Caco-2 (cell line): ENCODE measurements around the gene PRC1. TPM values are rescaled to one million over a fixed set of nuclear protein-coding genes. Genes with fewer than 3 reads are reported as not detected.

Experiments
- BruUV-seq: library from RNA; stranded (reverse); fragments of 400-500 nt; replicated peaks from 2 replicates; lab custom pipeline; 2021; lab: Mats Ljungman, UMichigan
- CTCF ChIA-PET: fragments of 300-600 bp; sonication (Branson Sonifier 250); formaldehyde crosslinking; loops from one replicate; lab custom pipeline; 2022; ENCODE audit warnings: antibody characterized with exemption; lab: Charles Lee
- POLR2A ChIA-PET: fragments of 300-600 bp; sonication (Branson Sonifier 250); formaldehyde crosslinking; loops from one replicate; lab custom pipeline; 2022; ENCODE audit warnings: antibody characterized with exemption; lab: Charles Lee
- DNase-seq, 2 experiments: peaks; one replicate each; pipeline versions ENCODE4 v3.0.0 to v3.0.0-alpha.2; 2020 to 2022
- H3K27me3 ChIP-seq: replicated peaks from 2 replicates; pipeline ENCODE4 v1.6.0; 2011; ENCODE audit warnings: low read length; ENCODE audit not compliant: control insufficient read depth, insufficient read depth
- H3K36me3 ChIP-seq: 2 replicates; pipeline ENCODE4 v1.5.1; 2011; ENCODE audit warnings: low read length; ENCODE audit not compliant: control insufficient read depth, insufficient read depth
- H3K4me1 ChIP-seq: fragments of 250-450 bp; sonication (Bioruptor Pico); 2 replicates; pipeline ENCODE4 v1.5.1; 2020; ENCODE audit warnings: mild to moderate bottlenecking
- H3K4me3 ChIP-seq: 2 replicates; pipeline ENCODE4 v1.5.1; 2011; ENCODE audit warnings: low read depth, mild to moderate bottlenecking, control low read depth, low read length
- H3K9me3 ChIP-seq: fragments of 250-450 bp; sonication (Bioruptor Pico); 2 replicates; pipeline ENCODE4 v1.5.1; 2020; ENCODE audit warnings: mild to moderate bottlenecking, moderate library complexity
- H3K27ac Mint-ChIP-seq: one replicate; pipeline ENCODE4 v1.8.0; 2022; ENCODE audit warnings: mixed read lengths; ENCODE audit not compliant: unreplicated experiment
- H3K27me3 Mint-ChIP-seq: one replicate; pipeline ENCODE4 v1.8.0; 2022; ENCODE audit warnings: mixed read lengths; ENCODE audit not compliant: insufficient read depth, unreplicated experiment
- H3K36me3 Mint-ChIP-seq: one replicate; pipeline ENCODE4 v1.8.0; 2022; ENCODE audit warnings: mild to moderate bottlenecking, mixed read lengths; ENCODE audit not compliant: insufficient read depth, unreplicated experiment
- H3K4me1 Mint-ChIP-seq: one replicate; pipeline ENCODE4 v1.8.0; 2022; ENCODE audit warnings: low read depth, mixed read lengths; ENCODE audit not compliant: unreplicated experiment
- H3K4me3 Mint-ChIP-seq: one replicate; pipeline ENCODE4 v1.8.0; 2022; ENCODE audit warnings: mild to moderate bottlenecking, moderate library complexity, mixed read lengths; ENCODE audit not compliant: unreplicated experiment
- H3K9me3 Mint-ChIP-seq: one replicate; pipeline ENCODE4 v1.8.0; 2022; ENCODE audit warnings: mixed read lengths; ENCODE audit not compliant: unreplicated experiment
- CTCF ChIP-seq, 2 experiments: fragments of 200-600 bp in 1 of 2; IDR thresholded peaks; 1 replicate in 1 of 2; 2 replicates in 1 of 2; pipeline versions ENCODE4 v1.5.1 to v1.8.0; 2011 to 2022; ENCODE audit warnings: antibody characterized with exemption in 1 of 2, control low read depth in 1 of 2, inconsistent platforms in 1 of 2, low read depth in 1 of 2, low read length in 1 of 2, mild to moderate bottlenecking in 1 of 2, moderate library complexity in 1 of 2; ENCODE audit not compliant: insufficient read depth in 1 of 2, severe bottlenecking in 1 of 2, unreplicated experiment in 1 of 2
- intact Hi-C: fragments of 100-400 bp; cut with micrococcal nuclease; formaldehyde crosslinking; loops from one replicate; pipeline ENCODE4 v1.10.0; 2022; ENCODE audit not compliant: unreplicated experiment
- total RNA-seq: library from RNA; stranded (reverse); gene quantifications from 2 replicates; pipeline ENCODE4 v1.2.3, GENCODE V29; 2022

Gene PRC1
- total RNA-seq, 1 experiment from 2014 or later = 145 TPM

GRCh38 chr15:90957031-90957790 is 37.1 kb downstream of the PRC1 start:
- peaks cover 58% of the 10 kb centered on the region for H3K36me3 Mint-ChIP-seq
- POLR2A ChIA-PET = no interaction called here

GRCh38 chr15:90956274-90957030 is 37.9 kb downstream of the PRC1 start:
- H3K36me3 ChIP-seq = peaks cover 1% of the 10 kb centered on the region
- H3K27me3 ChIP-seq = no peaks in the 10 kb centered on the region
- peaks cover 16% of the 10 kb centered on the region for H3K4me1 Mint-ChIP-seq
- ChIA-PET POLR2A (interaction anchor here (0.5 to 0.7 kb wide), 2 partner anchors 12 to 38 kb away, joined by 4 read pairs; partner anchors contain the start of gene PRC1), CTCF (interaction anchor here (0.6 to 2.5 kb wide), 2 partner anchors 25 to 93 kb away, joined by 3 to 12 read pairs; partner anchors contain the start of gene HDDC3)
- peaks cover 4% of the 10 kb centered on the region for H3K4me1 ChIP-seq
- no peak for DNase-seq
- no peaks in the 10 kb centered on the region for H3K27me3 Mint-ChIP-seq
- H3K9me3 ChIP-seq = no peaks in the 10 kb centered on the region
- no peak for TF ChIP-seq CTCF (IDR thresholded peaks at IDR 0.05; ENCODE audit: insufficient read depth in 1 of 2, low read depth in 1 of 2, low read length in 1 of 2, severe bottlenecking in 1 of 2, unreplicated experiment in 1 of 2)
- peak overlapping the region; percentile 87 for H3K27ac Mint-ChIP-seq
- H3K4me3 ChIP-seq = peak overlapping the region; percentile 99
- intact Hi-C loops = loop anchor here (5.0 kb wide), 1 partner anchor 36 kb away; the partner anchor contains the start of gene PRC1
- BruUV-seq = no TSS peak
- peaks cover 60% of the 10 kb centered on the region for H3K36me3 Mint-ChIP-seq
- peak overlapping the region; percentile 76 for H3K4me3 Mint-ChIP-seq
- H3K9me3 Mint-ChIP-seq = no peaks in the 10 kb centered on the region

More at GRCh38 chr15:90957031-90957790, 37.1 kb downstream of the PRC1 start:
- H3K9me3 ChIP-seq = no peaks in the 10 kb centered on the region
- intact Hi-C loops = loop anchor here (5.0 kb wide), 1 partner anchor 35 kb away; the partner anchor contains the start of gene PRC1
- H3K4me3 ChIP-seq = no peak overlapping the region
- no peak for TF ChIP-seq CTCF (IDR thresholded peaks at IDR 0.05; ENCODE audit: insufficient read depth in 1 of 2, low read depth in 1 of 2, low read length in 1 of 2, severe bottlenecking in 1 of 2, unreplicated experiment in 1 of 2)
- peaks cover 1% of the 10 kb centered on the region for H3K36me3 ChIP-seq
- BruUV-seq = no TSS peak
- no peaks in the 10 kb centered on the region for H3K27me3 ChIP-seq
- Mint-ChIP-seq H3K9me3 (no peaks in the 10 kb centered on the region), H3K4me3 (peak overlapping the region; percentile 62), H3K4me1 (peaks cover 16% of the 10 kb centered on the region), H3K27ac (no peak overlapping the region), H3K27me3 (no peaks in the 10 kb centered on the region)
- DNase-seq = no peak
- H3K4me1 ChIP-seq = peaks cover 4% of the 10 kb centered on the region
- CTCF ChIA-PET = no interaction called here
